Subcutaneous adipose tissue (tissue), 4 donors: Measurements from ENCODE around the gene RALGPS2. TPM values are rescaled to one million over a fixed set of nuclear protein-coding genes. Genes with fewer than 3 reads are reported as not detected.

Experiments used
- total RNA-seq, 4 donors: library from RNA; depleted of rRNA; stranded (reverse); fragments of >200 nt; gene quantifications; one replicate each; pipeline ENCODE4 v1.1.0, GENCODE V29; 2016
- TF ChIP-seq, protein P1 (sequence below): fragments of 450-650 bp; IDR thresholded peaks from one replicate; pipeline ENCODE4 v1.5.1; 2016; ENCODE audit warnings: low read depth, mild to moderate bottlenecking, control low read depth, antibody characterized with exemption, moderate library complexity

RALGPS2 gene
- total RNA-seq, 4 donors from 2014 or later, result 11.7 to 14.8 (median 12.8) TPM

GRCh38 chr1:178918308-178918707 lies 193.3 kb downstream of the RALGPS2 start:
- TF ChIP-seq, protein P1, sequence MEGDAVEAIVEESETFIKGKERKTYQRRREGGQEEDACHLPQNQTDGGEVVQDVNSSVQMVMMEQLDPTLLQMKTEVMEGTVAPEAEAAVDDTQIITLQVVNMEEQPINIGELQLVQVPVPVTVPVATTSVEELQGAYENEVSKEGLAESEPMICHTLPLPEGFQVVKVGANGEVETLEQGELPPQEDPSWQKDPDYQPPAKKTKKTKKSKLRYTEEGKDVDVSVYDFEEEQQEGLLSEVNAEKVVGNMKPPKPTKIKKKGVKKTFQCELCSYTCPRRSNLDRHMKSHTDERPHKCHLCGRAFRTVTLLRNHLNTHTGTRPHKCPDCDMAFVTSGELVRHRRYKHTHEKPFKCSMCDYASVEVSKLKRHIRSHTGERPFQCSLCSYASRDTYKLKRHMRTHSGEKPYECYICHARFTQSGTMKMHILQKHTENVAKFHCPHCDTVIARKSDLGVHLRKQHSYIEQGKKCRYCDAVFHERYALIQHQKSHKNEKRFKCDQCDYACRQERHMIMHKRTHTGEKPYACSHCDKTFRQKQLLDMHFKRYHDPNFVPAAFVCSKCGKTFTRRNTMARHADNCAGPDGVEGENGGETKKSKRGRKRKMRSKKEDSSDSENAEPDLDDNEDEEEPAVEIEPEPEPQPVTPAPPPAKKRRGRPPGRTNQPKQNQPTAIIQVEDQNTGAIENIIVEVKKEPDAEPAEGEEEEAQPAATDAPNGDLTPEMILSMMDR, result no peak

DNA sequence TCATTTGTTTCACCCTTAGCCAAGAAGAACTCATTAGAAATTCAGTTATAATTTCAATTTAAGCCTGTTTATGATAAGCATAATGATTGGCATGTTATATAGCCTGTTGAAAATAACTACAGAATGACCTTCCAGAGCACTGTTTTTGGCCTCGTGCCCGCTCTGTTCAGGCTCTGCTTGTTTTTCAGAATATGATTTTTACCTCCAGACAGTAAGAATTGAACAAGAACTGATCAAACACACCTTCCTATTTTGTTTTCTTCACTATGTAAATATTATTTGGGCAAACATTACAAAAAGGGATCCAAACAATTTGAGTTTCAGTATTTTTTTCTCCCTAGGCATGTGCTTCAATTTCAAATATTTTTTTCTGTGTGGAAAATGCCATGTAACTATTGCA lies 193.9 kb downstream of the RALGPS2 start:
- TF ChIP-seq, protein P1, result no peak

GRCh38 chr1:178919581-178919980 lies 194.5 kb downstream of the RALGPS2 start:
- TF ChIP-seq, protein P1, result no peak

DNA sequence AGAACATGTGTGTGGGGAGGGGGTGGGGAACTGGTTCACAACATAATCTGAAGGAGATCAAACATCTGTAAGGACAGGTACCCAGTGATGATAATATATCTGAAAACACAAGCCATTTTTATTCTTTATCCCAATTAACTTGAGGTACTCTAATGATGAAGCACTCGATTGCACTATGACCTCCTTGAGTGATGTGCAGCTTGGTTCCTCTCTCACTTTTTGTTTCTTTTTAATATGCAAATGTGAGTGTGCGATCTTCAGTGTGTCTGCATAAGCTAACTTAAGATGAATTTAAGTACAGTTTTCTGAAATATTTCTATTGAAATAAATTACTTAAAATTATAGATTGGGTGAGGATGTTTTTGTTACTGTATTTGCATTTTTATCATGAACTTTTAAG lies 196.5 kb downstream of the RALGPS2 start:
- TF ChIP-seq, protein P1, result no peak

GRCh38 chr1:178923512-178923911 lies 198.5 kb downstream of the RALGPS2 start:
- TF ChIP-seq, protein P1, result no peak

GRCh38 chr1:178926046-178926445 lies 201.0 kb downstream of the RALGPS2 start:
- TF ChIP-seq, protein P1, result no peak

DNA sequence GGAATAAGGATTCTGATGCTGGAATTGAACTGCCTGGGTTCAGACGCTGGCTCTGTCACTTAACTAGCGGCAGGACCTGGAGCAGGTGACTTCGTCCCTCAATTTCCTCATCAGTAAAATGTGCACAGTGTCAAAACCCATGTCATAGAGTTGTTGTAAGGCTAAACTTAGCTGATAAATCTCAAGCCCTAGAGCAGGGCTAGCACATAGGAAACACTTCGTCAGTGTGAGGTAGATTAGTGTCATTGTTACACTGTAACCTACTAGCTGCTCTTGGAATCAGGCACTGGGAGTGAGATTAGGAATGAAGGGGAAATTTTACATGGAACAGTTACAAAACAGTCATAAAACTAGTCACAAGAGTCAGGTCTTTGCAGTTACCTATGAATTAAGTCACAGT lies 202.0 kb downstream of the RALGPS2 start:
- TF ChIP-seq, protein P1, result no peak
